GM19452 (cell line): ENCODE results near the gene HELZ.
"Not testable (repeated sequence)": the region's sequence is repeated elsewhere in the genome, so short reads cannot be mapped to it uniquely, and the experiment has no call there.

Experiments
- ATAC-seq: cut with Tn5 transposase; IDR thresholded peaks from one replicate; pipeline ENCODE4 v1.9.1; 2021; ENCODE audit not compliant: unreplicated experiment

Gene HELZ

DNA sequence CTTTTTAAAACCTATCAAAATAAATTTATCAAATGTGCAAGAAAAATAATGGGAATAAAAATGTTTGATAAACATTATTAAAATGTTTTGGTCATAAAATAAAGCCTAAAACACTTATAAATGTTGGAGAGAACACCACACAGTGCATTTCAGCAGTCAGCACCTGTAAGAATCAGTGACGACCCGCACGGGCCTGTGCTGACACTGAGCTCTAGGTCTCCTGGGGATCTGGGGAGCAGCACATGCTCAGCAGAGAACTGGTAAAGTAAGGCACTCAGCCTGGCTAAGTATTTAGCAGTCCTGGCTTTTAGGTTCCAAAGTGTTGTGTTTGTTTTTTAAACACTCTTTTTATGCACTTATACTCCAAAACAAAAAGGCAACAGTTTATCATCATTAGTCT is 46.9 kb downstream of the HELZ start:
- ATAC-seq = no peak

DNA sequence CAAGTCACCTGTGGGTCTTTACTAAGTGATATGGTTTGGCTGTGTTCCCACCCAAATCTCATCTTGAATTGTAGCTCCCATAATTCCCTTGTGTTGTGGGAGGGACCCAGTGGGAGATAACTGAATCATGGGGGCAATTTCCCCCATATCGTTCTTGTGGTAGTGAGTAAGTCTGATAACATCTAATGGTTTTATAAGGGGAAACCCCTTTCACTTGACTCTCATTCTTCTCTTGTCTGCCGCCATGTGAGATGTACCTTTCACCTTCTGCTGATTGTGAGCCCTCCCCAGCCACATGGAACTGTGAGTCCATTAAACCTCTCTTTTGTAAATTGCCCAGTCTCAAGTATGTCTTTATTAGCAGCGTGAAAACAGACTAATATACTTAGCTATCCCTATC is 48.0 kb downstream of the HELZ start:
- ATAC-seq = not testable (repeated sequence)

DNA sequence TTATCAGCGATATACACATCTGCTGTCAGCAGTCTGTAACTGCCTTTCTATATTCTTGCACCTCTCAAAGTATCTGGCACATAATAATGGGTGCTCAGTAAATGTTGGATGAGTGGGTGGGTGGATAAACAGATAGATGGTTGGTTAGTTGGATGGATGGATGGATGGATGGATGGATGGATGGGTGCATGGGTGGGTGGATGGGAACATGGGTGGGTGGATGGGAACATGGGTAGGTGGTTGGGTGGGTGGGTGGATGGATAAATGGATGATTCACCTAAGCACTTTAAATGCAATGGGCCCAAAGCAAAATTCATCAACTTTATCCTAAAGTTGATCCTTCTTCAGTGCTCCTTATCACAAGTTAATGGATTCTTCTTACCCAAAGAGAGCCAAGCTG is 48.6 kb downstream of the HELZ start:
- no peak for ATAC-seq

DNA sequence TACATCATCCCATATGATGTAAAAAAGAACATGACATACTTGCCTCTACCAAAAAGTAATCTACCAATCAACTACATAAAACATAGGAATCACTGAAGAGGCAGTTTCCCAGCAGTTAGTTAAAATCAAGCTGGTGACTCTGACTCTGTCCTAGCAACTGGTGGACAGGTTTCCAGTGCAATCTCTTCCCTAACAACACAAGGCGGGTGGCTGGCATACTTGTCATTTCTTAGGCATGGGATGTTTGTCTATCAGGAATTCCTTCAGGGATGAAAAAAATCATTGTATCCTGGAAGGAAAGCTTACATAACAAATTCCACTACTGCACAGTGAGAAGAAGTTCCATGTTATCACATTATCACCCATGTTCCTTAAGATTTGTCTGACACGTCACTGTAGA is 50.9 kb downstream of the HELZ start:
- no peak for ATAC-seq

DNA sequence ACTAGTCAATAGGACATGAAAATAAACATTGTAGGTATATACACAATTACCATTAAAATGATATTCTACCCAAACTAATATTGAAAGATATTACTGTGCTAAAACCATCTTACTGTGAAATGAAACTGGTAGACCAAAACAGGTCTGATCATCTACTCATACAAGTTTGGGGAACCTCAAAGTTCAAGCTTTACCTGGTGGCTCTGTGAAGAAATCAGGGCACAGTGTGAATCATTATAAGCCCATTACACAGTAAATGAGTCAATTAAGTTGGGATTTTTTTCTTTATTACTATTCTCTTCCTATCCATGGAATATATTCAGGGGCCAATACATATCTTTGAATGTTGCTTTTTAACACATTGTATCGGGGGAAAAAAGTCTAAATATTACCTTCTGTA is 57.1 kb downstream of the HELZ start:
- ATAC-seq = no peak

DNA sequence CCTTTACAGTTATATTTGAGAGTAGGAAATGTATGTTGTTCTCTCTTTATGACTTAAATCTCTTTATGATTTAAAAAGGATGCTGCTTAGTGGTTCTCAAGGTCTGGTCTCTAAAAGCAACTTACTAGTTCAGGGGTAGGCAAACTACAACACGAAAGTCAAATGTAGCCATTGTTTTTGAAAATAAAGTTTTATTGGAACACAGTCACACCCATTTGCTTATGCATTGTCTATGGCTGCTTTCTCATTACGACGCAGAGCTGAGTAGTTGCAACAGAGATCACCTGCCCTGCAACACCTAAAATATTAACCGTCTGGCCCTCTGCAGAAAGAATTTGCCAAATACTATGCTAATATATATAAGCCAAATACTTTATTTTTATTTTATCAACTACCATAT is 58.2 kb downstream of the HELZ start:
- no peak for ATAC-seq

DNA sequence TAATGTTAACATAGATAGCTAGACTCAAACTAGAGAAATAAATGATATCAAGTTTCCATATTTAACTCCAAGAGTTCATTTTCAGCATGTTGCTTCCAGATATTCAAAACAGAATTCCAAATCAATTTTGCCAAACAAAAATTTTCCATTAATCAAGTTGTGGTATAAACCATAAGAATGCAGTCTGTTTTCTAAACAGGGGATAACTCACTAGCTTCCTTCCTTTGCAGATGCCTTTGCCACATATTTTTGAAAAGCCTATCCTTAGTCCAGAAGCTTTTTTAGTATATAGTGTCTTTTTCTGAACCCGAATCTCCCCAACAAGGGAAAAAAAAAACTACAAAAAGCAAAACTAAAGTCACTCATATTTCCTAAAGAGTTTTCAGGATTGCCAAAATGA is 61.5 kb downstream of the HELZ start:
- ATAC-seq = no peak

DNA sequence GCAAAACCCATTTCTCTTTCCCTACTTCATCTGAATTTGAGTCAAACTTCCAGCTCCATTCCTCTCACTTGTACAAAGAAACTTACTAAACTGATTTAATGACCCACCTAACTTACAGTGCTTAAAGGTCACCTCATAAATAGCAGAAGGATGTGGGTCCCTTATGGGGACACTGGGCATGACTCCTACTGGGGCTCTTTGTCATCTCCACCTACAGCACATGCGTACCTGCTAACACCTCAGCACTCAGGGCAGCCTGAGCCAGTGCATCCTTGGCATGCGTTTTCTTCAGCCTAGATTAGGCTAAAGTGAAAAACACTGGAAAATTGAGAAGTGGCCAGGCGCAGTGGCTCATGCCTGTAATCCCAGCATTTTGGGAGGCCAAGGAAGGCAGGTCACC is 63.2 kb downstream of the HELZ start:
- no peak for ATAC-seq

DNA sequence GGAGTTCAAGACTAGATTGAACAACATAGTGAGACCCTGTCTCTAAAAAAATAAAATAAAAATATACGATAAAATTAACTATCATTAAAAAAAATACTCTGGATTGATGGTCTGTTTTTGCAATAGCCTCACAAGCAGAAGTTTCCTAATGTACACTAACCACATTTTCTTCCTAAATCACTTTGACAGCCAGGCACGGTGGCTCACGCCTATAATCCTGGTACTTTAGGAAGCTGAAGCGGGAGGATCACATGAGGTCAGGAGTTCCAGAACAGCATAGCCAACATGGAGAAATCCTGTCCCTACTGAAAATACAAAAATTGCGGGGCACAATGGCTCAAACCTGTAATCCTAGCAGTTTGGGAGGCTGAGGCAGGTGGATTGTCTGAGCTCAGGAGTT is 64.7 kb downstream of the HELZ start:
- no peak for ATAC-seq

DNA sequence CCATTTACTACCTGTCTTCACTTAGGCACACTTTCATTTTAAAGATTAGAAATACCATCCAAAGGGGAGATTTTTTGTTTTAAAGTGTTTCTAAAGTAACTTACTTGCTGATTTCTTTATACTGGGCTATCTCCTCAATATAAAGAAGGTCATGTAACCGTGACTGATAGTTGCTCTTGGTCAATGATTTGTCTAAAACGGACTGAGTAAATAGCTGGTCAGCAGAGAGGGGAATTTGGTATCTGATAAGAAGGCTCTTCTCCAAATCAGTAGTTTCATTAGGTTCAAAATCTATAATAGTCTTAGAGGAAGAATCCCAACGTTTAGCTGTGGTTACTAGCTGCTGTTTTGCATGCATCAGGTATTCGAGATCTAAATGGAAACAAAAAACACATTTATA is 66.4 kb downstream of the HELZ start:
- ATAC-seq = no peak

DNA sequence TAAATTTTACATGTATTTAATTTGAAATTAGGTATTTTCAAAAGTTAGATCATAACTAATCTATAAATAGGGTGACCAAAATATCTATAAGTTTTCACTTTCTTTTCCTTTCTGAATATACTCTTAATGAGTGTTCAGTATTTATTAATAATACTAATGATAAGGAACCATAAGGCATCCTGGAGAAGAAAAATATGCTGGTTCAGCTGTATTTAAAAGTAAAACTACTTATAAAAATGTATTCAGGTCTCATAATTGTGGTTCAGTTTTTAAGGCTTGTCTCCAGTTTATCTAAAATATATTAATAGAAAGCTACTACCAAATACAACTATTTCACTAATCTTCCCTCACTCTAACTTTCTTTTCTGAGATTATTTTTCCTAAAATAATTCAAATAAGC is 67.3 kb downstream of the HELZ start:
- ATAC-seq = no peak

DNA sequence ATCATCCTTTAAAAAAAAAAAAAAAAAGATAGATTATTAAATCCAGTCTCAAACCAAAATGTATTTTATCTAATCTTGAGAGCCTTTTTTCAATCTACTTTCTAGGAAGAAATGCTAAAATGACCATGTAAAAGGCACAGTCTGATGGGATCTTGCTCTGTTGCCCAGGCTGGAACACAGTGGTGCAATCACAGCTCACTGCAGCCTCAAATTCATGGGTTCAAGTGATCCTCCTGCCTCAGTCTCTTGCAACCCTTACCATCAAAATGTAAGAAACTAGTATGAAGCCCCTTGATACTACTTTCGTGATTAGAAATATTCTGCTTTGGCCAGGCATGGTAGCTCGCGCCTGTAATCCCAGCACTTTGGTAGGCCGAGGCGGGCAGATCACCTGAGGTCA is 70.8 kb downstream of the HELZ start:
- ATAC-seq = no peak

DNA sequence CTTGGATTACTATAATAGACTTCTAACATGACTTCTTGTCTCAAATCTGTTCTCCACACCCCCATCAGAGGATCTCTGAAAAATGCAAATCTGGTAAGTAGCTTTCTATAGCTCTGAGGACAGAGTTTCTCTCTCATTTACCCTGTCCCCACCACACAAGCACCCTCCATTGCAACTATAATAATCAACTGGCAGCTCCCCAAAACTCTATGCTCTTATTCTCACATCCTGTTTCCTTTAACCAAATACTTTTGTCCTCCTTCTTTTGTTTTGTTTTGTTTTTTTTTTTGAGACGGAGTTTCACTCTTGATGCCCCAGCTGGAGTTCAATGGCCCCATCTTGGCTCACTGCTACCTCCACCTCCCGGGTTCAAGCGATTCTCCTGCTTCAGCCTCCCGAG is 73.4 kb downstream of the HELZ start:
- ATAC-seq = peak; percentile 96

DNA sequence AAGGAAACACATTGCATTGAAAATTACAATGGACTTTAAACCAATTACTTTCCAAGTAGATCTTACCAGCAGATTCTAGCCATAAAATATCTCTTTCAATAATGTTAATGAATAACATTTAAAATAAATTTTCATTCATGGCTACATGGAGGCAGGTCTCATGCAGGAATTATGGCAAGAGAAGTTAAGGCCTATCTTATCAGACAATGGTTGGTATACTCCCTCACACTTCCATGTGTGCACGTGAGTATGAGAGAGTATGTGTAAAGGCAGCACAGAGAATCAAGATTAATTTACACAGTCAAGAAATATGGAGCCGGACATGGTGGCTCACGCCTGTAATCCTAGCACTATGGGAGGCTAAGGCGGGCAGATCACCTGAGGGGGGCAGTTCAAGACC is 76.5 kb downstream of the HELZ start:
- ATAC-seq = no peak

DNA sequence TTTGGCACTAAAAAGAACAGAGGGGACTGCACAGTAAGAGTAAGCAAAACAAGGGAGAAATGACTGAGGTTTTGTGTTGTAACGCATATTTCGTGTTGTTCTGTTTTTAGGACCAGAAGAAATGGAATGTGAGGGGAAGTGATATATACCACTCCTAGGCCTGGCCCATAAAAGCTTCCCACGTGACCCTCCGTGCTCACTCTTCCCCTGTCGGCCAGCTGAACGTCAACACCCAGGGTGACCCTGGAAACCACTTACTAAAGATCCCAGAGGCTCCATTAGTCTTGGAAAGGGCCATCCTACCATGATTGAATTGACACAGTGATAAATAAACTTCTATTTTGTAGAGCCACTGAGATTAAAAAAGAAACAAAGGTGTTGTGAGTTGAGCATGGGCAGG is 79.8 kb downstream of the HELZ start:
- ATAC-seq = no peak

DNA sequence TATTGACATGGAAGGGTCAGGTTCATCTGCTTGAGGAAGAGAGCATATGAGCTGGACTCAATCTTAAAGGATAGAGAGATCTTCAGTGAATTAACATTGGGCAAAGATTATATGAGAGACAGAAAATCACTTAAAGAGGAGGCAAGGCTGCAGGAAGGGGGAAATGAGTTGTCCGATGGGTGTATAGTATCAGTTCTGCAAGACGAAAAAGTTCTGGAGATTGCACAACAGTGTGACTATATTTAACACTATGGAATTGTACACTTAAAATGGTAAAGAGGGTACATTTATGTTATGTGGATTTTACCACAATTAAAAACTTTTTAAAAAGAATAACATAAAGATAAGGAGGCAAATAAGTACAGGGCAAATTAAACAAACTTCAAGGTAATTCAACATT is 80.7 kb downstream of the HELZ start:
- no peak for ATAC-seq

DNA sequence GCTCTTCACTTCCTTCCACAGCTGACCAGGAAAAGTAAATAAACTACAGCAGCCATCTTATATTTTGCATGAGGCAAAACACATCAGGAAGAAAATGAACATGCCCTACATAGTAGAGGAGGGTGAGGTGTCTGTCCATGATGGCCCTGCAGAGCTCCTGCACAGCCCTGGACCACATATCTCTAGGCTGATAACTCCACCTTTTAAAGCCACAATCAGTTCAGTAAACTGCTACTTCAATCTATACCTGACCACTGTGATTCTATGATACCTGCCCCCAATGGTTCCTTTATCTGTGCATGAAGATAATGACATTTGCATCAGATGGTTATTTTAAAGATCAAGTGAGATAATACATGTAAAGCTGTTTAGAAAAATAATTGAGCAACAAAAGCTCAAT is 82.2 kb downstream of the HELZ start:
- ATAC-seq = no peak

DNA sequence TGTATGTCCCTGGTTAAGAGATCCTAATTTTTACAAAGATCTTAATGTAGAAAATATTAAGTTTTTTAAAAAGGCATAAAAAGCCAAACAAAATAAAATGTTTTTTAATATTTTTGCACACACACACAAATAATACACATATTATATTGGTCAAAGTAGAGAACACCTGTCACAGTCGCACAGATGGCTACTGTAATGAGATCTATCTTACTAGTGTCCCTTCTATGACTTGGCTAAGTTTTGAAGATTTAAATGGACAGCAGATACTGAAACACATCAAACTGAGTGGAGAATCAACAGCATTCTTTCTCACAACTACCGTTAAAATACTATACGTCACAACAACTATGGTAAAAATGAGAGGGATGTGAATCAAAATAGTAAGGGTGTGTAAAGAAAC is 83.4 kb downstream of the HELZ start:
- ATAC-seq = no peak

DNA sequence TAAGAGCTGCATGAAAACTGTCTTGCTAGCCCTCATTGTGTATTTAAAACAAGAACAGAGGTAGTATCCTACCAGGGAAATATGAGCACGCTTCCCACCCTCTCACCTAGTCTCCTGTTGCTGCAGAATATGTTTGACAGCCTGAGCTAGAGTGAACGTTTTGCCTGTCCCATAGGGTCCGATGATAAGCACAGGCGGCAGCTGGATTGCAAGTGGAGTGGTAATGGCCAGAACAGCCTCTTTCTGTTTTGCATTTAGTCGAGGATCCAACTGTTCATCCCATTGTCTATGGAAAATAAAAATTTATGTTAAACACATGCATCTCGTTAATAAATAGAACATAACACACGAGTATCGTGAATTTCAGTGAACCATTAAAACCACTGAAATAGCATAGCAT is 84.2 kb downstream of the HELZ start:
- no peak for ATAC-seq

DNA sequence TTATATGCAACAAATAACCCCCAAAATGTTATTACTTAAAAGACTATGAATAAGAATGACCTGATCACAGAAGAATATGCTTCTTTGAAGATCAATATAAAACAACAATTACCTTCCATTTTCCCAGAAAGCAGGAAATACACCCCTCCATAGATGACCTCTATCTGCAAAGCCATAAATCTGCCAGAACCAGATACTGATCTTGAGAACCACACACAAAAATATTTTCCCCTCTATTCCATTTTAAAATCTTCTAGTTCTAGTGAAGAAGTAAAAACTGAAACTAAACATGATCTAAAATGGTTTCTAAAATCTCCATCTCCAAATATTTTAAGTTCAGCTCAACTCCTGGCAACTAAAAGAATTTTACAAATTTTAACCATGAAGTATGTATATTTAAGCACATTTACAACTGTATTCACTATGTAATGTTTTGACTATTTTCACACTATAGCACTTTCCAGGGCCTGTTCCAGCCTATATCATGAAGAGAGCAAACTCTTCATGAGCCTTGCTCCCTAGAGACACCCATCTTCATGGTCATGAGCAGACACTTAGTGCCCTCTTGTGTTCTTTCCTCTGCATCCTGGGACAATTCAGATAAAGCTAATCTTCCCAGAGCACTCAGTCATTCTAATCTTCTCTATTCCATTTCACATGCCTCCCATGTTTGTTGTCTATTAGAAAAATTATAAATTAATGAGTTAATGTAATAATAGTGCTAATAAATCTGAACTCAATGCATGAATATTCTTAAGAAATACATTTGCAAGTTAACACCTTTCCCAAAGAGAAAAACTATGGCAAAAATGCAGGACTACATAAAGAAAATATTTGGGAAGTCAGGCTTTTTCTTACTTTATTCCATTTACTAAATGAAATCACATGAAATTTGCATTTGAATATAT is 87.0 kb downstream of the HELZ start:
- no peak for ATAC-seq

DNA sequence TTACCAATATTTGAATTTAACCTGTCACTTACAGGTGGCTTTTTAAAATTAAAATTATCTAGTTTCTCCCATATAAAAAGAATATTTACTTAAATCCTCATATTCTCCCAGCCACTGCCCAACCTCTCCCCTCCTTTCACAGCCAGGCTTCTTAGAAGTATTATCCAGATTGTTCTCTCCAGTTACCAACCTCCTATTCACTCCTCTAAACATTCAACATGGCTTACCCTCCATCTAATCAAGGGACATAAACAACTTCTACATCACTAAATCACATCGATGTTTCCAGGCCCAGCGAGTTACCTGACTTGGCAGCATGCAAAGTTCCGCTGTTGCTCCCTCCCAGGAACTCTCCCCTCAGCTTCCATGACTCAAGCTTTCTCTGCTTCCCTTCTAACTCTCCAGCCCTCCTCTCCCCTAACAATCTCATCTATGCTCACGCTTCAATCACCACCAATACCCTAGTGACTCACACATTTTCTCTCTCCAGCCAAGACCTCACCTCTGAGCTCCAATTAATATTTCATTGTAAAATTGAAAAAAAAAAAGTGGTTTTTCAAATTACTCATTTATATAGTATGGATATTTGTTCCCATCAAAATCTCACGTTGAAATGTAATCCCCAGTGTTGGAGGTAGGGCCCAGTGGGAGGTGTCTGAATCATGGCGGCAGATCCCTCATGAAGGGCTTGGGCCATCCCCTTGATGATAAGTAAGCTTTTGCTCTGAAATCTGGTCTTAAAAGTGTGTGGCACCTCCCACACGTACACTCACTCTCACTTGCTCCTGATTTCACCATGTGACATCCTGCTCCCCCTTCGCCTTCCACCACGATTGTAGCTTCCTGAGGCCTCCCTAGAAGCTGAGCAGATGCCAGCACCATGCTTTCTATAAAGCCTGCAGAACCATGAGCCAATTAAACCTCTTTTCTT is 88.5 kb downstream of the HELZ start:
- no peak for ATAC-seq

DNA sequence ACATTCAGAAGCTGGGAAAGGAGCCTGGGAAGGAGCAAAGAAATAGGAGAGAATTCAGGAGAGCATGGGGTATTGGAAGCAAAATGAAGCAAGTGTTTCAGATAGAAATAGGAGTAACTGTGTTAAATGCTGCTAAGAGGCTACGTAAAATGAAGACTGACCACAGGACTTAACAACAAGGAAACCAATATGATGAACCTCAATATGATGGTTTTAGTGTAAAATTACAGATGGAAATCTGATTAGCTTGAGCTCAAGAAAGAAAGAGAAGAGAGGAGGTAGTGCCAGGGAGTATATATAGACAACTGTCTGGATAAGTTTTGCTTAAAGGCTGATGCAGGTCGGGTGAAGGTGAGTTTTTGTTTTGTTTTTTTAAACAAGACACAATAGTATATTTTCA is 92.2 kb downstream of the HELZ start:
- ATAC-seq = no peak
